GM23248 (cell line): ENCODE data around the gene ZMYND19. TPM values are rescaled to one million over a fixed set of nuclear protein-coding genes. Genes with fewer than 3 reads are reported as not detected.

ENCODE experiments used
- DNase-seq: peaks from one replicate; pipeline ENCODE4 v3.0.0-alpha.2; 2015
- H2AFZ ChIP-seq: fragments of 200-600 bp; sonication (generic); 2 replicates; pipeline ENCODE4 v1.6.1; 2016; ENCODE audit warnings: antibody characterized with exemption
- H3F3A ChIP-seq: fragments of 200-600 bp; sonication (generic); 2 replicates; pipeline ENCODE4 v1.6.1; 2016; ENCODE audit warnings: mild to moderate bottlenecking, antibody characterized with exemption, mixed run types; ENCODE audit not compliant: insufficient read depth
- H3K27ac ChIP-seq: fragments of 200-600 bp; sonication (generic); 2 replicates; pipeline ENCODE4 v1.5.1; 2016; ENCODE audit warnings: mild to moderate bottlenecking
- H3K27me3 ChIP-seq: fragments of 200-600 bp; sonication (generic); replicated peaks from 2 replicates; pipeline ENCODE4 v1.6.1; 2016; ENCODE audit warnings: mild to moderate bottlenecking; ENCODE audit not compliant: insufficient read depth
- H3K36me3 ChIP-seq: fragments of 200-600 bp; sonication (generic); 2 replicates; pipeline ENCODE4 v1.6.1; 2016; ENCODE audit warnings: low read depth, mild to moderate bottlenecking
- H3K4me1 ChIP-seq: fragments of 200-600 bp; sonication (generic); 2 replicates; pipeline ENCODE4 v1.6.1; 2016; ENCODE audit warnings: mild to moderate bottlenecking; ENCODE audit not compliant: insufficient read depth
- H3K4me2 ChIP-seq: fragments of 200-600 bp; sonication (generic); one replicate; pipeline ENCODE4 v1.6.1; 2016; ENCODE audit warnings: mild to moderate bottlenecking; ENCODE audit not compliant: unreplicated experiment
- H3K4me3 ChIP-seq: fragments of 200-600 bp; sonication (generic); 2 replicates; pipeline ENCODE4 v1.5.1; 2016; ENCODE audit warnings: mild to moderate bottlenecking
- H3K79me2 ChIP-seq: fragments of 200-600 bp; sonication (generic); 2 replicates; pipeline ENCODE4 v1.6.1; 2016; ENCODE audit warnings: mild to moderate bottlenecking; ENCODE audit not compliant: insufficient read depth
- H3K9ac ChIP-seq: fragments of 200-600 bp; sonication (generic); 2 replicates; pipeline ENCODE4 v1.6.1; 2016; ENCODE audit warnings: mild to moderate bottlenecking
- H3K9me2 ChIP-seq: fragments of 200-600 bp; sonication (generic); 2 replicates; pipeline ENCODE4 v1.6.1; 2016; ENCODE audit warnings: mixed run types, mild to moderate bottlenecking, moderate library complexity; ENCODE audit not compliant: insufficient read depth
- H3K9me3 ChIP-seq: fragments of 200-600 bp; sonication (generic); one replicate; pipeline ENCODE4 v1.6.1; 2017; ENCODE audit warnings: low read depth
- H4K20me1 ChIP-seq: fragments of 200-600 bp; sonication (generic); 2 replicates; pipeline ENCODE4 v1.6.0; 2016; ENCODE audit not compliant: insufficient read depth
- EZH2 ChIP-seq: fragments of 200-600 bp; sonication (generic); IDR thresholded peaks from 2 replicates; pipeline ENCODE4 v1.6.1; 2018; ENCODE audit warnings: antibody characterized with exemption, mild to moderate bottlenecking; ENCODE audit not compliant: insufficient read depth, poor library complexity, severe bottlenecking
- EZH2phosphoT487 ChIP-seq: fragments of 200-600 bp; sonication (generic); IDR thresholded peaks from 2 replicates; pipeline ENCODE4 v1.6.1; 2018; ENCODE audit warnings: antibody characterized with exemption, moderate library complexity, mild to moderate bottlenecking, low read depth; ENCODE audit not compliant: insufficient read depth
- WGBS, 2 experiments: methylation state at CpG; one replicate each; pipeline ENCODE4 v1.1.6; 2015 to 2017; ENCODE audit warnings: low lambda C conversion rate in 2 of 2, low coverage in 1 of 2; ENCODE audit errors: missing lambda C conversion rate in 2 of 2; 5-methylcytosine and 5-hydroxymethylcytosine counted together
- in situ Hi-C: fragments of 300-500 bp; cut with MboI; formaldehyde crosslinking; loops from 2 replicates; pipeline ENCODE4 v1.15.0; 2020
- polyA plus RNA-seq: library from polyadenylated mRNA; unstranded; fragments of >200 nt; fragmentation: Nextera tagmentation; extraction: Ambion mirVana; gene quantifications from 2 replicates; pipeline ENCODE4 v1.2.1, GENCODE V29; 2016
- total RNA-seq: library from RNA; depleted of rRNA; stranded (reverse); fragments of >200 nt; shearing (Covaris generic); gene quantifications from 2 replicates; pipeline ENCODE4 v1.2.3, GENCODE V29; 2014

Gene ZMYND19
- total and polyA plus RNA-seq, 2 experiments from 2014 or later = 6.1 to 29.6 TPM

DNA sequence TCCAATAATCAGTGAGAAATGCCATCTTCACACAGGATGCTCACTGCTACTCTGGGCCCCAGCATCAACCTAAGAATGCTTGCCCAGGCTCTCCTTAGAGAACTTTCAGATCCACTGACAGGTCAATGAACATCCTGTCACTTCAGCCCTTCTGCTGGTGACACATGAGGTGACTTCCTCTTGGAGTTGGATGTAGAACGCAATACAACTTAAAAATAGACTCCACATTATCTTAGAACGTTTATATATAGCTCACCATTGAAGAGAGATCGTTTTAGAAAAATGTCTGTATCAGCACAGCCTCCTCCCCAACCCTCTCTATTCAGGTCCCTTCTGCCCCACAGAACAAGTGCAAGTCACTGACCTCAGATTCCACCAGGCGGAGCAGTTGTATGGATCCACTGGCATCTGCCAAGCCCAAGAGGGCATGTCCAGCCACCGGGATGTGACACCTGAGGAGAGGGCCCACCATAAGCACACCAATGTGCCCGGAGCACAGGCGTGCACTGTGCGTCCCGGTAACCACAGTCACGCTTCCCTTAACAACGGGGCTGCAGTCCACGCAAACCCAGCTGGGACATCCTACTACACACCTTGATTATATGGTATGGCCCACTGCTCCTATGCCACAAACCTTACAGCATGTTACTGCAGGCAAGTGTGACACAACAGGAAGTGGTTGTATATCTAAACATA is 14.4 kb downstream of the ZMYND19 start:
- peaks cover 9% of the 10 kb centered on the region for H3K36me3 ChIP-seq
- no peaks in the 10 kb centered on the region for H4K20me1 ChIP-seq
- in situ Hi-C loops = no loop called here
- no peak overlapping the region for H3K4me3 ChIP-seq
- no peaks in the 10 kb centered on the region for H3K27me3 ChIP-seq
- no peak overlapping the region for H3K4me2 ChIP-seq
- 92 to 93% methylated on average over 12 of the region's 12 CpGs for WGBS, 2 experiments
- H3K4me1 ChIP-seq = peaks cover 13% of the 10 kb centered on the region
- H3K9me3 ChIP-seq = no peaks in the 10 kb centered on the region
- H3K9me2 ChIP-seq = no peaks in the 10 kb centered on the region
- H3K9ac ChIP-seq = no peak overlapping the region
- H3K27ac ChIP-seq = no peak overlapping the region
- H3F3A ChIP-seq = 0 out of 2 replicates have a peak, but pooled peaks cover 5% of the 10 kb centered on the region
- H3K79me2 ChIP-seq = peaks cover 53% of the 10 kb centered on the region
- no peak for DNase-seq
- no peak overlapping the region for H2AFZ ChIP-seq
- TF ChIP-seq EZH2phosphoT487 (no peak), EZH2 (no peak)

DNA sequence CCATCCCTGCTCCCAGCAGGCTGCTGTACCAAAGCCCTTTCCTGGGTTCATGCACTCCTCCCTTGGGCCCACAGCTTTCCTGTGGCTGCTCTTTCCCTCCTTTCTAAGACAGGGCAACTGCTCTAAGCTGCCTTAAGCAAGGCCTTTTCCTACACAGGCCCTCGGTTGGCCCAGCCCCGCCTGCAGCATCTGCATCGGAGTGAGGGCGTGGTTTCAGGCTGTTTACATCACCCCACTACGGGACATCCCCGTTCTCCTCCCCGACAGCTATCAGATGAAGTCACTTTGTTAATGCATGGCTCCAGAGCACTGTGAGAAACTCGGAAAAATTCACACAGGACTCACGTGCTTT is 15.0 kb downstream of the ZMYND19 start:
- in situ Hi-C loops = no loop called here
- Histone ChIP-seq H3K27ac (no peak overlapping the region), H3K79me2 (peaks cover 58% of the 10 kb centered on the region), H4K20me1 (no peaks in the 10 kb centered on the region), H3K9me2 (no peaks in the 10 kb centered on the region), H3K9ac (no peak overlapping the region), H3K36me3 (peaks cover 9% of the 10 kb centered on the region), H2AFZ (no peak overlapping the region), H3K4me3 (no peak overlapping the region), H3K9me3 (no peaks in the 10 kb centered on the region), H3K27me3 (no peaks in the 10 kb centered on the region), H3F3A (0 out of 2 replicates have a peak, but pooled peaks cover 5% of the 10 kb centered on the region), H3K4me1 (peaks cover 13% of the 10 kb centered on the region), H3K4me2 (no peak overlapping the region)
- TF ChIP-seq EZH2phosphoT487 (no peak), EZH2 (no peak)
- peak; percentile 12 for DNase-seq
- WGBS, 2 experiments = 60 to 71% methylated on average over 9 of the region's 9 CpGs

DNA sequence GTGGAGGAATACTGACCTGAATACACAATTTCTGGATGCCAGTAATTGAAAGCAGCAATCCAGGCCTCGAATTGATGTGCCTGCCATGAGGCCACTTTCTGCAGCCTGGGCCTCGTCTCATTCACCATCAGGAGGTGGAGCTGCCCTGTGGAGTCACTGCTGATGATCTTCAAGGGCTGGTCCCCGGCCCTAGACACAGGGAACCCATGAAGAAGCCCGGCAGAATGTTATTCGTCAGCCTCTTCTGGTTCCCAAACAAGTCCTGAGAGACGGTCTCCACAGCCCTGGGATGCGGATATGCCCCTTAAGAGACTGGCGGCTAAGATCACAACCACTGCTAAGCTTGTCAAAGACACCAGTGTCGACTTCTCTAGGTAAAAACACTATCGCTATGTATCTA is 16.1 kb downstream of the ZMYND19 start:
- DNase-seq = no peak
- no peak overlapping the region for H3K9ac ChIP-seq
- no peak overlapping the region for H3K27ac ChIP-seq
- no peak overlapping the region for H3K4me3 ChIP-seq
- H3F3A ChIP-seq = 0 out of 2 replicates have a peak, but pooled peaks cover 5% of the 10 kb centered on the region
- H3K36me3 ChIP-seq = peaks cover 9% of the 10 kb centered on the region
- no peaks in the 10 kb centered on the region for H3K9me2 ChIP-seq
- no peaks in the 10 kb centered on the region for H4K20me1 ChIP-seq
- peaks cover 9% of the 10 kb centered on the region for H3K4me1 ChIP-seq
- peaks cover 65% of the 10 kb centered on the region for H3K79me2 ChIP-seq
- H3K27me3 ChIP-seq = no peaks in the 10 kb centered on the region
- no peak overlapping the region for H3K4me2 ChIP-seq
- TF ChIP-seq EZH2phosphoT487 = no peak
- TF ChIP-seq EZH2 = no peak
- H3K9me3 ChIP-seq = no peaks in the 10 kb centered on the region
- no peak overlapping the region for H2AFZ ChIP-seq
- WGBS, 2 experiments = 83 to 84% methylated on average over 10 of the region's 10 CpGs
- in situ Hi-C loops = no loop called here

DNA sequence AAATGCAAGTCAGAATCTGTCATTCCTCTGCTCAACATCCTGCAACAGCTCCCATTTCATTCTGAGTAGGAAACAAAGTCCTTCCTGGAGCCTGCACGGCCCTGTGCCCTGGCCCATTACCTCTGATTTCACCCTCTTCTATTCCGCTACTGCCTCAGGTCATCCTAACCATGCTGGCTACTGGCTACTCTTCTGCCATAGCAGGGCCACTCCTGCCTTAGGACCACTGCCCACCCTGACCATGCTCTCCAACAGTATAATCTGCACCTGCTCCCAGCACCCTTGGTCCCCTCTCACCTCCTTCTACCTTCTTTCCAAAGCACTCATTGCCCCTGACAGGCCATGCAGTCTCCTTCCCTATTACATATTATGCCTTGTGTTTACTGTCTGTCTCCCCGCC is 19.7 kb downstream of the ZMYND19 start:
- H3K4me3 ChIP-seq = no peak overlapping the region
- in situ Hi-C loops = no loop called here
- no peaks in the 10 kb centered on the region for H3K9me2 ChIP-seq
- H3K36me3 ChIP-seq = peaks cover 9% of the 10 kb centered on the region
- no peaks in the 10 kb centered on the region for H3K9me3 ChIP-seq
- H4K20me1 ChIP-seq = no peaks in the 10 kb centered on the region
- H2AFZ ChIP-seq = no peak overlapping the region
- H3K27ac ChIP-seq = no peak overlapping the region
- DNase-seq = no peak
- no peak for TF ChIP-seq EZH2
- TF ChIP-seq EZH2phosphoT487 = no peak
- H3K4me2 ChIP-seq = no peak overlapping the region
- no peaks in the 10 kb centered on the region for H3F3A ChIP-seq
- H3K79me2 ChIP-seq = peaks cover 38% of the 10 kb centered on the region
- WGBS, 2 experiments = 96% methylated on average over 3 of the region's 3 CpGs
- H3K27me3 ChIP-seq = no peaks in the 10 kb centered on the region
- H3K9ac ChIP-seq = no peak overlapping the region
- no peaks in the 10 kb centered on the region for H3K4me1 ChIP-seq
